H1 (cell line): Measurements from ENCODE around the gene SUPT7L. TPM values are rescaled to one million over a fixed set of nuclear protein-coding genes. Genes with fewer than 3 reads are reported as not detected.

Source experiments
- SIN3A ChIP-seq, 2 experiments: IDR thresholded peaks in 1 of 2; conservative IDR thresholded peaks in 1 of 2; 2 replicates each; pipeline ENCODE4 v1.6.1; 2011 to 2012; ENCODE audit warnings: low read length in 2 of 2, improper control_type of control experiment in 1 of 2, low read depth in 1 of 2, mild to moderate bottlenecking in 1 of 2
- TAF7 ChIP-seq: optimal IDR thresholded peaks from 2 replicates; pipeline ENCODE3; 2011; ENCODE audit warnings: low read depth, mild to moderate bottlenecking, inconsistent platforms, low read length, moderate library complexity, borderline replicate concordance
- polyA plus RNA-seq, 7 experiments: library from polyadenylated mRNA; depleted of rRNA in 3 of 7; stranded (reverse) in 5 of 7; unstranded in 2 of 7; fragments of >200 nt in 5 of 7; fragments of 200-250 nt in 2 of 7; gene quantifications; 1 replicate in 5 of 7; 2 replicates in 1 of 7; 4 replicates in 1 of 7; pipeline versions ENCODE4 v1.2.1 to v1.2.3, GENCODE V29; 2011 to 2013; ENCODE audit warnings: missing spikeins in 2 of 7, mixed read lengths in 2 of 7
- total RNA-seq: library from RNA; stranded (reverse); fragmentation: NEBNext Ultra II Directional; extraction: Animal tissue kit (Norgen Biotek cat#: 25700); gene quantifications from 2 replicates; pipeline ENCODE4 v1.2.1, GENCODE V29; 2021

Gene SUPT7L
- total and polyA plus RNA-seq, 2 of the 8 experiments (the other 6 are each of a cell fraction or from before 2014, with no cell fraction given): 22.2 to 26.6 TPM

DNA sequence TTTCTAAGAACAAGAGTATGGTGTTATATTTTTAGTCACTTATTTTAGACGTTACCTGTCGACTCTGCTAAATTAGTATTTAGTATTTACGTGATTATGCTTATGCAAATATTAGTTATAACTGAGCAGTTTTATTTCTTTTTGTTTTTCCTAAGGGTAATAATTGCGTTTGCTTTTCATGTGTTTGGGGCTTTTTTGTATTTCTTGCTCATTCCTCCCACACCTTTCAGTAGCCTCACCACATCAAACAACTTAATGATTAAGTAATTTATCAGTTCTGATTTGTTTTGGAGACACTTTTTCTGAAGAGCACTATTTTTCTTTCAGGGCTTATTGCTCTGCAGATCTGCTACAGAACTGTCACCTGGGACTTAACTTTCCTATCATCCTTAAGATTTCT, 7.8 kb upstream of the SUPT7L start (continued):
- TF ChIP-seq TAF7 (no peak), SIN3A (conservative IDR thresholded peaks at IDR 0.05 in 1 of 2, IDR thresholded peaks at IDR 0.05 in 1 of 2; ENCODE audit: low read depth in 1 of 2, low read length in 2 of 2) (no peak)
